NCI-H2029 treated with DMSO at 0.1 percent for 48 hours (cell line): Measurements from ENCODE around the gene IFI30.
"Not testable (repeated sequence)": the region's sequence is repeated elsewhere in the genome, so short reads cannot be mapped to it uniquely, and the experiment has no call there.

Experiments used
- DNase-seq: peaks from one replicate; lab custom pipeline; 2025; lab: John Stamatoyannopoulos, UW

IFI30 gene

GRCh38 chr19:18152817-18153555 is 20.6 kb upstream of the IFI30 start, which contains the start of gene PIK3R2:
TSS of gene PIK3R2 (plus strand) at chr19:18153163. CDS start at chr19:18155880, 2,717 bp downstream.
- peak; percentile 98 for DNase-seq

- DNase-seq, result no peak
Measured at GRCh38 chr19:18153556-18154134, 20.0 kb upstream of the IFI30 start.

GRCh38 chr19:18155095-18156087 is 18.2 kb upstream of the IFI30 start:
- DNase-seq, result no peak

DNA sequence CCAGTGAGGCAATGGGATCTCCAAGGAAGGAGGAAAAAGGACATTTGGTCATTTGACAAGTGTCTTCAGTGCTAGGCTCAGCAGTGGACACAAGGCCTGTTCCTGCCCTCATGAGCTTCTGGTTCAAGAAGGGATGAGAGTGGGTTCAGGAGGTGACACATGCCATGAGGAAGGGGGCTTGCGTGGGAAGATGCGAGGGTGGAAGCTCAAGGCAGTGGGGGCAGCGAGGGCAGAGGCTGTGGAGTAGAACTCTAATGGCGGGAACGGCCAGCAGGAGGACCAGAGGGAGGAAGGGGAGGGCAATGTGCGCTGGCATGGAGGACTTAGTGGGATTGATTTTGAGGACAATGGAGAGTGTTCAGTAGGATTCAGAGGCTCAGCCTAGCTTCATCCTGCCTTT is 17.3 kb upstream of the IFI30 start:
- DNase-seq, result no peak

DNA sequence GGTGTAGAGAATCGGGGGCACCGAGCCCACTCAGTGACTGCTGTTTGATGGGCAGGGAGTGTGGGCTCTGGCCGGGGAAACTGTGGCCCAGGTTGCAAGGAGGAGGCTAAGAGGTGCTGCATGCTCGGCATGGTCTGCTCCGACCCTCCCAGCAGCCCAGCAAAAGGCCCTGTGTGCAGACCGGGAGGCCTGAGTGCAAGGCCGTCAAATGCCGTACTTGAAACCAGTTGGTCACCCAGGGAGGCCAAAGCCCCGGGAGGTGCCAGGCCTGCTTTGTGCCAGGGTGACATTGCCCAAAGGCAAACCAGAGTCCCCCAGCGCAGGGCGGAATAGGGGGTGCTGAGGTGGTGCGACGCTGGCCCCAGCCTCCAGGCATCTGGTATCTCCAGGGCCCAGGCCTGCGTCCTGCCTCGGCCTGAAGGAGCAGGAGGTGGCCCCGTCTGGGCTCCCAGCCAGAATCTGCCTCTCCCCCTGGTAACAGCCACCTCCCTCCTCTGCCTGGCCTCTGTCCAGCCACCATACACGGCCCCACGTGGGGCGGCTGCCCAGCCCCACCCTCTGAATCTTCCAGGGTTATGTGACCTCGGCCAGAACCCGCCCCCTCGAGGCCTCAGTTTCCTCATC is 16.7 kb upstream of the IFI30 start:
- DNase-seq, result peak; percentile 84

DNA sequence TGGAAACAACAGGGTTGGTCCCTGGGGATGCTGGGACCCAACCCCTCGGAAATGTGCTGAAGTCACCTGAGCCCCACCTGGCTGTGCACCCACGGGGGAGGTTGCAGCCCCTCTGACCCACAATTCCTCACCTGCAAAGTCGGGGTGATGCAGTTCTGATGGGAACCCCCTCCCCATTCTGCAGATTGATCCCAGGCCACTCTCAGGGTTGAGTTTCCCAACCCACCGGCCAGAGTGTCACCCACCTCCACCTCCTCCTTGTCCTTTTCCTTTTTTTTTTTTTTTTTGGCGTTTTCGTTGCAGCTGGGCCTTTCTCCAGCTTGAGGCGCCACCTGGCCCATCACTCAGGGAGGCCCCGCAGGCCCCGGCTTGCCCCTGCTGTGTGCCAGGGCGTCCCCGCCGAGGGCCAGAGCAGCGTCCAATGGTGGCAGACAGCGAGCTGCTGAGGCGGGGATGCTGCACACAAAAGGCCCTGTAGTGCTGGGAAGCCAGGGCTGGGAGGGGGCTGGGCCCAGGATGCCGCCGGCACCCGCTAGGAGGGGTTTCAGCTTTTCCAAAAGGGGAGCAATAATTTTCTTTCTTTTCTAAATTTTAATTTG is 16.0 kb upstream of the IFI30 start:
- peak; percentile 8 for DNase-seq

DNA sequence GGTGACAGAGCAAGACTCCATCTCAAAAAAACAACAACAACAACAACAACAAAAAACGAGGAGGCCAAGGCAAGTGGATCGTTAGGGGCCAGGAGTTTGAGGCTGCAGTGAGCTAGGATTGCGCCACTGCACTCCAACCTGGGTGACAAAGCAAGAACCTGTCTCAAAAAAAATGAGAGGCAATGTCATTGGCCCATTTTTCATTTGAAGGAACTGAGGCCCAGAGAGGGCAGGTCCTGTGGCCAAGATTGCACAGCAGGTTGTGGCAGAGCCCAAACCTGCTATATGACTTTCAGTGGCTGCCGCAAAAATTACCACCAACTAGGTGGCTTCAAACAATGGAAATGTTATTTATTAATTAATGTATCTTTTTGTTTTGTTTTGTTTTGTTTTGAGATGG is 15.1 kb upstream of the IFI30 start:
- no peak for DNase-seq

DNA sequence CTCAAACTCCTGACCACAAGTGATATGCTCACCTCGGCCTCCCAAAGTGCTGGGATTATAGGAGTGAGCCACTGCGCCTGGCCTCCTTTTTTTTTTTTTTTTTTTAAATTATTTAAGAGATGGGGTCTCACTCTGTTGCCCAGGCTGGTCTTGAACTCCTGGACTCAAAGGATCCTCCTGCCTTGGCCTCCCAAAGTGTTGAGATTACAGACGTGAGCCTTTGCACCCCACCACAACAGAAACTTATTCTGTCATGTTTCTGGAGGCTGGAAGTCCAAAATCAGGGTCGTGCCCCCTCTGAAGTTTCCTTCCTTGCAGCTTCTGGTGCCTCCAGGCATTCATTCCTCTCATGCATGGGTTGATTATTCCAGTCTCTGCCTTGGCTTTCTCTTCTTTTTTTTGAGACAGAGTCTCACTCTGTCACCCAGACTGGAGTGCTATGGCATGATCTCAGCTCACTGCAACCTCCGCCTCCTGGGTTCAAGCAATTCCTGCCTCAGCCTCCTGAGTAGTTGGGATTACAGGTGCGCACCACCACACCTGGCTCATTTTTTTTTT is 14.5 kb upstream of the IFI30 start:
- DNase-seq, result not testable (repeated sequence)

- no peak for DNase-seq
Measured at GRCh38 chr19:18159810-18160209, 13.8 kb upstream of the IFI30 start.

DNA sequence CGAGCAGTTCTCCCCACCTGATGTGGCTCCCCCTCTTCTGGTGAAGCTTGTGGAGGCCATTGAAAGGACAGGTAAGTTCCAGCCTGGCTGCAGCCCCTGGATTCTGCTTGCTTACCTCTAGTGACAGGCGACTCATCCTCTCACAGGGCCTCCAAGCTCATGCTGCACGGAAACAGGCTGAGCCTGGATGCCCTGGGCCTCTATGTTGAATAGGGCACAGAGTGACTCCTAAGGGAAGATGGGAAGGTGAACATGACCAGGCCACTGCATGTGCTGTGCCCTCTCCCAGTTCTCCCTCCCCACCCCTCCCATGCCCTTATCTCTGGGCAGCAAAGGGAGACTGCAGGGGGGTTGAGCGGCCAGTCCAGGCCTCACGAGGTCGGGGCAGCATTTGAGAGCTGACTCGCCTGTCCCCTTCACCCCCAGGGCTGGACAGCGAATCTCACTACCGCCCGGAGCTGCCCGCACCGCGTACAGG is 13.1 kb upstream of the IFI30 start:
- no peak for DNase-seq

- DNase-seq, result no peak
Measured at GRCh38 chr19:18160971-18161635, 12.5 kb upstream of the IFI30 start.

DNA sequence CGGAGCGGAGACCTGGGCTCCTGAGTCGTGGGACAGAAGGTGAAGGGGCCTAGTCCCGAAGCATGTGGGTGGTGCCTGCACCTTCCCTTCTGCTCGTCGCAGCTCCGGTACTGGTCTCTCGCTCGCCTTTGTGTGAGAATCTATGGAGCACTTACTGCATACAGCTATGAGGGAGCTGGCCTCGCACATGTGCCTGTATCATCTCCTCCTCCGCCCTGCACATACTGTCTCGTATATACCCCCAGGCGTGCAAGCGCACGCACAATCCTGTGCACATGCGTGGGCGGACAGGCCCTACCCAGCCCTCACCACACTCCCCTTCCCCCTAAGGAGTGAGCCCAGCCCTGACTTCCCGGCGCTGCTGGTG is 12.0 kb upstream of the IFI30 start:
- no peak for DNase-seq

DNA sequence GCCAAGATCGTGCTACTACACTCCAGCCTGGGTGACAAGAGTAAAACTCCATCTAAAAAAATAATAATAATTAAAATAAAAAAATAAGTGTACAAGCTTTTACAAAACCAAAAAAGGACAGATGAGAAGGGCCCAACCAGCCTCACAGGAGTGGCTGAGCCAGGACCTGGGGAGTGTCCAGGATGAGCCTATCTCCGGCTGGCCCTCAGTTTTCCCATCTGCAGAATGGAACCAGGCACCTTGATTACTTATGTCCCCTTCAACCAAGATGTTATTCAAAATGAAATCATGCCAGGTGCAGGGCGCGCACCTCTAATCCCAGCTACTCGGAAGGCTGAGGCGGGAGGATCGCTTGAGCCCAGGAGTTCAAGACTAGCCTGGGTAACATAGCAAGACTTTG is 9.5 kb upstream of the IFI30 start:
- DNase-seq, result no peak

DNA sequence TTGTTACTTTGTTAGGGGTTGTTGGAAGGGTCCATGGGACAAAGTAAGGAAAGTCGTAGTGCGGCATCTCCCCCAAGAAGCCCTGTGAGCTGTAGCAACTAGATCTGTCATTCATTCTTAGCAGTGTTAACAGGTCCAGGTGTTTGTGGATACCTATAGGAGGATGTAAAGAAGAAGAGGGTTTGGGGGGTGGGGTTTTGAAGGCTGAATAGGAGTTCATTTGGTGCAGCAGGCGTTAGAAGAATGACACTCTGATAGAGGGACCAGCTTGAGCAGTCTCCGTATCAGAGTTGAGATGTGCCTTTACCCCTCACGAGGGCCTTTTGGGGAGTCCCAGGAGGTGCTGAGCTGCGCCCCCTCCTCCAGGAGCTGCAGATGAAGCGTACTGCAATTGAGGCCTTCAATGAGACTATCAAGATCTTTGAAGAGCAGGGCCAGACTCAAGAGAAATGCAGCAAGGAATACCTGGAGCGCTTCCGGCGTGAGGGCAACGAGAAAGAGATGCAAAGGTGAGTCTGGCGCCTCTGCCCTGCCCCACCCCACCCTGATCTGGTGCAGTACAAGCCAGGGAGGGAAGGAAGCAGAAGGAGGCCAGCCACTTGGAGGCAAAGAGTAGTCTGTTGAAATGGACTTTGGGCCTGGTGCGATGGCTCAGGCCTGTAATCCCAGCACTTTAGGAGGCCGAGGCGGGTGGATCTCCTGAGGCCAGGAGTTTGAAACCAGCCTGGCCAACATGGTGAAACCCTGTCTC is 7.6 kb upstream of the IFI30 start:
- DNase-seq, result no peak

DNA sequence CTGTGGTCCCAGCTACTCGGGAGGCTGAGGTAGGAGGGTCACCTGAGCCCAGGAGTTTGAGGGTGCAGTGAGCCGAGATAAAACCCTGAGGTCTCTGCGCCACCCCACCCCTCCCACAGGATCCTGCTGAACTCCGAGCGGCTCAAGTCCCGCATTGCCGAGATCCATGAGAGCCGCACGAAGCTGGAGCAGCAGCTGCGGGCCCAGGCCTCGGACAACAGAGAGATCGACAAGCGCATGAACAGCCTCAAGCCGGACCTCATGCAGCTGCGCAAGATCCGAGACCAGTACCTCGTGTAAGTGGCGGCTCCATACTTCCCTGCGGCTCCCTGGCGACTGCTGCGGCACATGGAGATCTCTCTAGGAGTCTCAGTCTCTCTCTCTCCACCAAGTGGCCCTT is 6.6 kb upstream of the IFI30 start:
- no peak for DNase-seq

DNA sequence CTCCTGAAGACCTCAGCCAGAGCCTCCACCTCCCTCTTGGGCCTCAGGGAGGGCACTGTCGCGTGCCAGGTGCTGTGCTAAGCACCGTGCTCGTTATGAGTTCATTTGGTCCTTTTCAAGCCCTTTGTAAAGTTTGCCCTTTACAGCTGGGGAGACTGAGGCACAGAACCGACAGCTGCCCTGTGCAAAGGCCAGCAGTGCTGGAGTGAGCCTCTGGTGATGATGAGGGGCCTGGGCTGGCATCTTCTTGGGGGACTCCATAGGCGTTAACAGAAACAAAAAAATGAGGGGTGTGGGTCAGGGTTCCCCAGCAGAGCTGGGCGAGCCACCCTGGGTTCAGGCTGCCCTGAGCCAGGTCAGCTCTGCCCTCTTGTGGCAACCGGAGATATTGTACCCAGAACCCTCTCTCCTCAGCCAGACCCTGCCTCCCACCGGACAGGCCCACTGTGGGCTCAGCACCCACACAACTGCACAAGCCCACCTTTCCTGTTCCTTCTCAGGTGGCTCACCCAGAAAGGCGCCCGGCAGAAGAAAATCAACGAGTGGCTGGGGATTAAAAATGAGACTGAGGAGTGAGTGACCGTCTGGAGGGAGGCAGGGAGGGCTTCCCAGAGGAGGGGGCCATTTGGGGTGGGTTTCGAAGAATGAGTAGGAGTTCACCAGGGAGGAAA is 5.5 kb upstream of the IFI30 start:
- DNase-seq, result no peak

DNA sequence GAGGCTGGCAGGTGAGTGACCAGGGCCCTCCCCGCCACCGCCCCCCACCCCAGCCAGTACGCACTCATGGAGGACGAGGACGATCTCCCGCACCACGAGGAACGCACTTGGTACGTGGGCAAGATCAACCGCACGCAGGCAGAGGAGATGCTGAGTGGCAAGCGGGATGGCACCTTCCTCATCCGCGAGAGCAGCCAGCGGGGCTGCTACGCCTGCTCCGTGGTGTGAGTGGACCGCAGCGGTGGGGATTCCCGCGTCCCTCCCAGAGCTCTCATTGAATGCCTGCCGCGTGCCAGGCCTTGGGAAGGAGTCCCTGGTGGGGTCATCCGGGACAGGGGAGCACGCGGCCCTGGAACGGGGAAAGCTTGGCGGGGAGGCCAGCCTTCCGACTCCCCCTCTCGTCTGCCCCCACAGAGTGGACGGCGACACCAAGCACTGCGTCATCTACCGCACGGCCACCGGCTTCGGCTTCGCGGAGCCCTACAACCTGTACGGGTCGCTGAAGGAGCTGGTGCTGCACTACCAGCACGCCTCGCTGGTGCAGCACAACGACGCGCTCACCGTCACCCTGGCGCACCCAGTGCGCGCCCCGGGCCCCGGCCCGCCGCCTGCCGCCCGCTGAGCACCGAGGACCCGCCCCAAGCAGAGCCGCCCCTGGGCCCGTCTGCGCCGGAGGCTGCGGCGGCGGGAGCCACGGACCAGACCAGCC is 4.8 kb upstream of the IFI30 start:
- DNase-seq, result no peak

- no peak for DNase-seq
Measured at GRCh38 chr19:18170714-18171255, 2.8 kb upstream of the IFI30 start.
